ENCODE measurements around the gene SPTBN2.
A peak's percentile ranks its signal among the peaks of the same experiment; 100 is the strongest.
"Not testable (repeated sequence)": the region's sequence is repeated elsewhere in the genome, so short reads cannot be mapped to it uniquely, and the experiment has no call there.

SPTBN2 gene

DNA sequence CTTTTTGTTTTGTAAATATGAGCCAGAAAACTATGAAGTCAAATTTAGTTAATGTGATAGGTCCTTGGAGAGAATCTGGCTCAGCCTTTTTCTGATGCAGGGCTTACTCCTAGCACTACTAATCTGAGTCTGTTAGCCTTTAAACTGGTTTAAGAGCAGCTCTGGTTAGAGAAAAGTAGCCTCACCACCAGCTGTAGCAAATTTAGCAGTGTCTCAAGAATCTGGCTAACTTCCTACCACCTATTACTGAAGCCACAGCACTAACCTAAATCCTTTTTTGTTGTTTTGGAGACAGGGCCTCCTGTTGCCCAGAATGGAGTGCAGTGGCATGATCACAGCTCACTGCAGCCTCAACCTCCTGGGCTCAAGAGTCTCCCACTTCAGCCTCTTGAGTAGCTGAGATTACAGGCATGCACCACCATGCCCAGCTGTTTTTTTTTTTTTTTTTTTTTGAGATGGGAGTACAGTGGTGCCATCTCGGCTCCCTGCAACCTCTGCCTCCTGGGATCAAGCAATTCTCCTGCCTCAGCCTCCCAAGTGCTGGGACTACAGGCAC is 65.2 kb downstream of the SPTBN2 start:
- DNase-seq, result no peak
- in situ Hi-C loops (cut with MboI; ENCODE audit: low pct_unique_long_range_greater_than_20kb, low sequenced_read_pairs), result no loop called here

- in situ Hi-C loops (cut with MboI; ENCODE audit: low pct_unique_long_range_greater_than_20kb, low sequenced_read_pairs), result no loop called here
- peak; percentile 57 for DNase-seq
Observed at GRCh38 chr11:66659763-66660162, 69.3 kb downstream of the SPTBN2 start.

DNA sequence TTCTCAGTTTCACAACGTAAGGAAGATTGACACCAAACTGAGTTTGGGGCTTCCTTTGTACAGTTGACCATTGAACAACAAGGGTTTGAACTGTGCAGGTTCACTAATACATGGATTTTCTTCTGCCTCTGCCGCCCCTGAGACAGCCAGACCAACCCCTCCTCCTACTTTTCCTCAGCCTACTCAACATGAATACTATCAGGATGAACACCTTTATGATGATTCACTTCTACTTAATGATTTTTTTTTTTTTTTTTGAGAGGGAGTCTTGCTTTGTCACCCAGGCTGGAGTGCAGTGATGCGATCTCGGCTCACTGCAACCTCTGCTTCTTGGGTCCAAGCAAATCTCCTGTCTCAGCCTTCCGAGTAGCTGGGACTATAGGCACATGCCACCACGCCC is 75.9 kb downstream of the SPTBN2 start:
- no peak for DNase-seq
- in situ Hi-C loops (cut with MboI; ENCODE audit: low pct_unique_long_range_greater_than_20kb, low sequenced_read_pairs), result no loop called here

DNA sequence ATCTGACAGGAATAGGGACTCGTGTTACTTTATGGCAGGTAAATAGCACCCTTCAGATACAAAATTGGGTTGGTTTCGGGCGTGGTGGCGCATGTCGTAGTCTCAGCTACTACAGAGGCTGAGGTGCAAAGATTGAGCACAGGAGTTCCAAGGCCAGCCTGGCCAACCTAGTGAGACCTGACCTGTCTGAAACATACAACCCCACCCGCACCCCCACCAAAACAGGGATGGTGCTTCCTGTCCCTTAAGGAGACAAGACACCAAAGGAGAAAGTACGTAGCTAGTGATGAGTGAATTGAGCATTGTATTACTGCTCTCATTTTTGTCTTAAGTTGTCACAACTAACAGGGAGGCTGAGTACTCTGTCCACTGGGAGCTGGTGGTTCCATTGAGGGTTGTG is 76.4 kb downstream of the SPTBN2 start:
- in situ Hi-C loops (cut with MboI; ENCODE audit: low pct_unique_long_range_greater_than_20kb, low sequenced_read_pairs), result no loop called here
- no peak for DNase-seq

DNA sequence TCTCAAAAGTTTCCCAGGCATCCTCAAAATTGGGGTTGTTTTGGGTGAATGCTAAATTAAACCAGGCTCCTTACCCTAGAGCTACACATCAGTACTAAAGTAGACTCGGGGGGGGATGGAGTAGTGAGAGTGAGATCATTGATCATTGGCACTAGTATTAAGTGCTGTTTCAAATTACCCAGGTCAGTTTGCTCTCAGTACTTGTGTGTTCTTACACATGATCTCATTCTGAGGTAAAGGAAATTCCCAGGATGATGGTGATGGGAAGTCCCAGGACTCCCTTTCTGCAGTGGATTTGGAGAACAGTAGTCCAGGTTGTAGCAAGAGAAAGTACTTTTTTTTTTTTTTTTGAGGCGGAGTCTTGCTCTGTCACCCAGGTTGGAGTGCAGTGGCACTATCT is 78.0 kb downstream of the SPTBN2 start:
- in situ Hi-C loops (cut with MboI; ENCODE audit: low pct_unique_long_range_greater_than_20kb, low sequenced_read_pairs), result no loop called here
- DNase-seq, result no peak

GRCh38 chr11:66649903-66650302 is 79.1 kb downstream of the SPTBN2 start:
- no peak for DNase-seq
- in situ Hi-C loops (cut with MboI; ENCODE audit: low pct_unique_long_range_greater_than_20kb, low sequenced_read_pairs), result no loop called here

GRCh38 chr11:66646828-66647227 is 82.2 kb downstream of the SPTBN2 start:
- DNase-seq, result no peak
- in situ Hi-C loops (cut with MboI; ENCODE audit: low pct_unique_long_range_greater_than_20kb, low sequenced_read_pairs), result no loop called here

GRCh38 chr11:66643745-66644437 is 85.1 kb downstream of the SPTBN2 start:
- no peak for DNase-seq
- in situ Hi-C loops (cut with MboI; ENCODE audit: low pct_unique_long_range_greater_than_20kb, low sequenced_read_pairs), result no loop called here

- in situ Hi-C loops (cut with MboI; ENCODE audit: low pct_unique_long_range_greater_than_20kb, low sequenced_read_pairs), result no loop called here
- no peak for DNase-seq
Observed at GRCh38 chr11:66641834-66642233, 87.2 kb downstream of the SPTBN2 start.

DNA sequence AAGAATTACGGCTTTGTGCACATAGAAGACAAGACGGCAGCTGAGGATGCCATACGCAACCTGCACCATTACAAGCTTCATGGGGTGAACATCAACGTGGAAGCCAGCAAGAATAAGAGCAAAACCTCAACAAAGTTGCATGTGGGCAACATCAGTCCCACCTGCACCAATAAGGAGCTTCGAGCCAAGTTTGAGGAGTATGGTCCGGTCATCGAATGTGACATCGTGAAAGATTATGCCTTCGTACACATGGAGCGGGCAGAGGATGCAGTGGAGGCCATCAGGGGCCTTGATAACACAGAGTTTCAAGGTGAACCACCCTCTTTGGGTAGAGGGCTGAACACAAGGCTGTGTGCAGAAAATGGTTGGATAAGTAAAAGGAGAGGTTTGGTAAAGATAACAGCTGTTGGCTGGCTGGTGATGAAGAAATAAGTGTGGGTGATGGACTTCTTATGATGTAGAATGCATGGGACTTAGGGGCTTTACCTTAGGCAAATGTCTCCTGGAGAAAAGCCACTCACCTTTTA is 89.1 kb downstream of the SPTBN2 start:
- DNase-seq; in situ Hi-C loops (cut with MboI; ENCODE audit: low pct_unique_long_range_greater_than_20kb, low sequenced_read_pairs): not testable (repeated sequence)

DNA sequence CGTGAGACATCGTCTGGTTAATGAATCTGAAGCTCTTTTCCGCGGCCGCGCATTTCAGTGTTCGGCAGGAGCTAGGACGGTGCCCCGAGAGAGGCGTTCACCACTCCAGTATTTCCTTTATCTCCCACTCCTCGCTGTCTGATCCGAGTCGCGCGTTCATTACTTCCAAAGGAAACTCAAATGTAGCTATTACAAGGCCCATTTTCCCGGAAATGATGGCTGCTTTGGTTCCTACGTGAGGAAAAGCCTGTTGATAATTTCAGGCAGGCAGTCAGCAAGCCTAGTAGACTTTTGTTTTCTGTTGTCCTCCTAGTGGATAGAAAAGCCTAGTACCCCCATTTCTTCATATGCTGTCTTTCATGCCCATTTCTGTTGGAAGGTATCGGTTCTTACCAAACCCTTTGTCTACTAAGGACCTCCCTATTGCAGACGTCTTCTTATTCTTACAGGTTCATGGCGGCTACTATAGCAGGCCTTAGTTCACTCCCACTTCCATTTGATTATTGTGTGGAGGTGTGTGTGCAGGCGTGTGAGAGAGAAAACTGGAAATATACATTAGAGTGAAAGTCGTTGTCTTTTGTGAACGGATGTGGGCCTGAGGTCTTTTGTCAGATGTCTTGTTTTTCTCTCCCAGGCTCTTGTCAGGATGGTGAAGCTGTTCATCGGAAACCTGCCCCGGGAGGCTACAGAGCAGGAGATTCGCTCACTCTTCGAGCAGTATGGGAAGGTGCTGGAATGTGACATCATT is 89.8 kb downstream of the SPTBN2 start:
- in situ Hi-C loops (cut with MboI; ENCODE audit: low pct_unique_long_range_greater_than_20kb, low sequenced_read_pairs), result no loop called here
- peak; percentile 51 for DNase-seq

DNA sequence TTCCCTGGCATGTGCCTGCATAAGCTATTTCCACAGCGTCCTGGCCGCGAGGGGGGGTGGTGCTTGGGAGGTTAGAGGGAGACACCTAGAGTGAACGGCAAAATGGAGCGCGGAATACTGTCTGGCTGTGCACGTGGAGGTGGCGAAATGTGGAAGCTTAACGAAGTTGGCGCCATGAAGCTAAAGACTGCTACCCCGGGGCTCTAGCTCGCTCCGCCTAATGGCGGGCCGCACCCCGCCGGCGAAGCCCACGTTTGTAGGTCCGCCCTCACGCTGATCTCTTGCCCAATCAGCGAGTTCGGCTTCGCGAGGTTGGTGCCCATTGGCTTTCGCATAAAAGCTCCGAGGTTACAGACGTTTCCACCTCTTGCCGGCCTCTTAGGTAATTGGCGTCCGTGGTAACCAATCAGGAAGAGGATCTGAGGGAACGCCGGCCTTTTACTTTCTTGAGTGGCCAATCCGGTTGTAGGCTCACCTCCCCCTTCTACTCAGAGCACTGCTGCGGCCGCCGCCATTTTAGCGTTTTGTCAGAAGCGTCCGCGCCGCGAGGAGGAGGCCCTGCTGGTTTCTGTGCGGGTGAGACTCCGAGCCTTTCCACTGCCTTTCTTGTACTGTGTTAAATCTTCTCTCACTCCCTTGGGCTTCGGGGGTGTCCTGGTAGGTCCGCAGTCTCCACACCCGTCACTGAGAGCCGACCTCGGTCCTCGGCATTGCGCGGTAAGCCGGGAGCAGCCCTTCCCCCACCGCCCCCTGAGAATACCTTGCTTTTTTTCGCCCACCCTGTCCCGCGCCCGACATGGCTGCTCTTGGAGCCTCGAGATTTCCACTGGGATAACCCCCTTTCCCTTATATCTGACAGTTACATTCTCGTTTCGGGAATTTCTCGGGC is 90.6 kb downstream of the SPTBN2 start, which contains the start of gene RBM4:
TSS of gene RBM4 (plus strand) at position 527 of the 889 bp plus-strand sequence. CDS start 1,009 bp downstream, outside the sequence.
- in situ Hi-C loops (cut with MboI; ENCODE audit: low pct_unique_long_range_greater_than_20kb, low sequenced_read_pairs), result no loop called here
- DNase-seq, result peak; percentile 99

DNA sequence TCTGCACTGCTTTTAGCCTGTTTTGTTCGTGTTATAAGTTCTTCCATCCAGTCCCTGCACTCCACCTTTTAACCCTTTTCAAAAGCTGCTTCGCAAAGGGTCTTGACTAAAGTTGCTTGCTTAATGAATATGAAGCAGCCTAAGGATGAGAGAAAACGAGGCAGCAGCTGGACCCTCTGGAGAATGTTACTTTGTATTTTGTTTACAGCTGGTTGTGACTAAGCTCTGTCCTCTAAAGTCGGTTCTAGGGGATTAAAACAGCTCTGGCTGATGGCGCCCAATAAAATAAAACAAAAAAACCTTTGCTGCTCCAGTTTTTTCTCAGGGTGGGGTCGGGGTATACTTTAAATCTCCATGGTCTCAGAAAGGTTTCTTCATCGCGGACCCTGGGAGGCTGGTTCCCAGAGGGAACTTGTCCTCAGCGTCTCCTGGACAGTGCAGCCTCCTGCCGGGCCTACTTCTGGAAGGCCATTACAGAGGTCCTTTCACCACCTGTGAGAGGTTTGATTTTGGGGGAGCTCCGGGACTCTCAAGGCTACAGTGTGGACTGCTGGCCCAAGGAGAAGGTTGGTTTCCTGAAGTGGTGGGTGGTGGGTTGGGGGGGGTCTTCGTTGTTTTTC is 91.3 kb downstream of the SPTBN2 start:
- DNase-seq, result no peak

GRCh38 chr11:66636411-66636810 is 92.6 kb downstream of the SPTBN2 start:
- in situ Hi-C loops (cut with MboI; ENCODE audit: low pct_unique_long_range_greater_than_20kb, low sequenced_read_pairs), result no loop called here
- DNase-seq, result no peak

More for the DNA sequence above, 91.3 kb downstream of the SPTBN2 start:
- in situ Hi-C loops (cut with MboI; ENCODE audit: low pct_unique_long_range_greater_than_20kb, low sequenced_read_pairs), result no loop called here

Data from KBM-7 (cell line).